HG03460 (cell line): ENCODE measurements around the gene CCDC57.

Experiments
- ATAC-seq: cut with Tn5 transposase; IDR thresholded peaks from one replicate; pipeline ENCODE4 v1.9.1; 2021; ENCODE audit not compliant: unreplicated experiment

The CCDC57 gene

DNA sequence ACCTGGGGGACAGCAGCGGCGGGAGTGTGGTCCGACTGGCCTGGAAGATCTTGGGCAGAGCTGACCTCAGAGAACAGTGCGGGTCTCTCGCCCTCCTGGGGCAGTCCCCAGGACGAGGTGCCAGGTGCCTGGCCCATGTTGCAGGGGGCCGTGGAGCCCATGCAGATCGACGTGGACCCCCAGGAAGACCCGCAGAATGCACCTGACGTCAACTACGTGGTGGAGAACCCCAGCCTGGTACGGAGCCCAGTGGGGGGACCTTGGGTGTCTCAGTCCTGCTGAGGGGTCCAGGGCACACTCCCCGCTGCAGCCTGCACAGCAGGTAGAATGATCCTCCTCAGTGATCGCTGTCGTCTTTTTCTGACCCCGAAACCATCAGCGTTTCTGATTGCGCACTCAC is 159.5 kb downstream of the CCDC57 start:
- ATAC-seq = no peak

- no peak for ATAC-seq
Measured at GRCh38 chr17:82052638-82053059, 160.0 kb downstream of the CCDC57 start.

- ATAC-seq = no peak
Measured at GRCh38 chr17:82051776-82052637, 160.6 kb downstream of the CCDC57 start, which contains the start of the genes GPS1 and RFNG. TSS of gene GPS1 (plus strand) at chr17:82051898. CDS start at chr17:82051932, 34 bp downstream. TSS of gene RFNG (minus strand) at chr17:82051811. CDS start at chr17:82051766, 45 bp downstream.
